Stomach (tissue), 9 donors: ENCODE measurements around the gene GSG1L. TPM values are rescaled to one million over a fixed set of nuclear protein-coding genes. Genes with fewer than 3 reads are reported as not detected.

Source experiments
- DNase-seq, 2 donors: peaks; one replicate each; pipeline versions ENCODE4 v3.0.0 to v3.0.0-alpha.2; 2013 to 2019
- H3K27ac ChIP-seq, 5 donors: fragments of 200-600 bp in 4 of 5; sonication (generic) in 4 of 5; one replicate each; pipeline ENCODE4 v1.5.1; 2013 to 2019; ENCODE audit warnings: mild to moderate bottlenecking in 1 of 5, moderate library complexity in 1 of 5
- H3K27me3 ChIP-seq, 3 donors: fragments of 200-600 bp; sonication (generic); one replicate each; pipeline ENCODE4 v1.5.1; 2017 to 2019; ENCODE audit warnings: mixed run types in 1 of 3
- H3K36me3 ChIP-seq, 4 donors: fragments of 200-600 bp; sonication (generic); 1 replicate in 3 of 4; 2 replicates in 1 of 4; pipeline ENCODE4 v1.5.1; 2016 to 2019
- H3K4me1 ChIP-seq, 4 donors: fragments of 200-600 bp; sonication (generic); one replicate each; pipeline ENCODE4 v1.5.1; 2016 to 2019
- H3K4me3 ChIP-seq, 4 donors: fragments of 200-600 bp; sonication (generic) in 3 of 4; one replicate each; pipeline ENCODE4 v1.5.1; 2016 to 2019; ENCODE audit warnings: mild to moderate bottlenecking in 1 of 4
- H3K9me3 ChIP-seq, 4 donors: fragments of 200-600 bp; sonication (generic); one replicate each; pipeline ENCODE4 v1.5.1; 2016 to 2019
- CTCF ChIP-seq, 7 experiments: fragments of 450-650 bp in 4 of 7; fragments of 200-600 bp in 3 of 7; sonication (generic) in 3 of 7; IDR thresholded peaks; one replicate each; pipeline ENCODE4 v1.5.1; 2016 to 2019; ENCODE audit warnings: antibody characterized with exemption in 7 of 7, control low read depth in 2 of 7, mild to moderate bottlenecking in 1 of 7
- EP300 ChIP-seq: sonication (generic); formaldehyde crosslinking; IDR thresholded peaks from one replicate; pipeline ENCODE4 v1.6.1; 2017; ENCODE audit warnings: antibody characterized with exemption
- POLR2A ChIP-seq, 4 donors: fragments of 450-650 bp; IDR thresholded peaks; one replicate each; pipeline ENCODE4 v1.6.1; 2016; ENCODE audit warnings: antibody characterized with exemption in 4 of 4, control low read depth in 2 of 4, mild to moderate bottlenecking in 1 of 4, moderate library complexity in 1 of 4
- POLR2AphosphoS5 ChIP-seq, 3 donors: sonication (generic); formaldehyde crosslinking; IDR thresholded peaks; one replicate each; pipeline ENCODE4 v1.6.1; 2016; ENCODE audit warnings: antibody characterized with exemption in 3 of 3
- WGBS, 5 donors: extraction: QIAGEN DNeasy Blood & Tissue Kit in 3 of 5; methylation state at CpG; one replicate each; pipeline versions ENCODE4 v1.1.5 to v1.1.7; 2013 to 2018; 5-methylcytosine and 5-hydroxymethylcytosine counted together
- intact Hi-C: fragments of 100-400 bp; cut with DNase I; formaldehyde crosslinking; loops from one replicate; pipeline ENCODE4 v1.15.1; 2023; ENCODE audit warnings: low total_unique reads
- polyA plus RNA-seq, 3 donors: library from polyadenylated mRNA; stranded (reverse); fragments of 200-250 nt; gene quantifications; one replicate each; pipeline ENCODE4 v1.2.3, GENCODE V29; 2013
- total RNA-seq, 5 donors: library from RNA; depleted of rRNA; stranded (reverse); fragments of >200 nt; gene quantifications; one replicate each; pipeline versions ENCODE4 v1.1.0 to v1.2.3, GENCODE V29; 2014 to 2016
- donor health status: healthy with polysubstance abuse.
- donor health status: Bipolar disorder and iron deficiency.
- donor health status: healthy.

GSG1L gene
- total and polyA plus RNA-seq, 8 donors = 0.06 TPM; not detected in 7

GRCh38 chr16:27860091-27860490 lies 203.4 kb downstream of the GSG1L start:
- TF ChIP-seq EP300 (no peak), POLR2A (IDR thresholded peaks at IDR 0.05) (no peak), CTCF (IDR thresholded peaks at IDR 0.05) (no peak), POLR2AphosphoS5 (IDR thresholded peaks at IDR 0.05) (no peak)
- no peaks in the 10 kb centered on the region for H3K4me1 ChIP-seq
- intact Hi-C loops = no loop called here
- no peaks in the 10 kb centered on the region for H3K36me3 ChIP-seq
- peaks cover 9 to 34% (median 26%) of the 10 kb centered on the region in 4 donors for H3K9me3 ChIP-seq
- no peaks in the 10 kb centered on the region for H3K27me3 ChIP-seq
- no peak overlapping the region for H3K4me3 ChIP-seq
- WGBS, 5 donors = 67 to 82% (median 78%) methylated on average over 1 to 7 of the region's 7 CpGs
- H3K27ac ChIP-seq = no peak overlapping the region
- DNase-seq = no peak

- Histone ChIP-seq H3K27me3 (peaks cover 0 to 5% (median 0%) of the 10 kb centered on the region in 3 donors), H3K4me3 (no peak overlapping the region), H3K27ac (no peak overlapping the region), H3K36me3 (no peaks in the 10 kb centered on the region), H3K9me3 (peaks cover 9 to 26% (median 16%) of the 10 kb centered on the region in 4 donors), H3K4me1 (no peaks in the 10 kb centered on the region)
- 32 to 53% (median 51%) methylated on average over 7 to 8 of the region's 8 CpGs for WGBS, 5 donors
- TF ChIP-seq CTCF (IDR thresholded peaks at IDR 0.05) (no peak), POLR2AphosphoS5 (IDR thresholded peaks at IDR 0.05) (no peak), EP300 (no peak), POLR2A (IDR thresholded peaks at IDR 0.05) (no peak)
- intact Hi-C loops = no loop called here
- no peak for DNase-seq
Observed at GRCh38 chr16:27859020-27859419, 204.5 kb downstream of the GSG1L start.

- DNase-seq = no peak
- Histone ChIP-seq H3K4me3 (no peak overlapping the region), H3K27me3 (peaks cover 0 to 46% (median 0%) of the 10 kb centered on the region in 3 donors), H3K27ac (no peak overlapping the region), H3K36me3 (no peaks in the 10 kb centered on the region), H3K9me3 (no peaks in the 10 kb centered on the region), H3K4me1 (no peaks in the 10 kb centered on the region)
- no peak for TF ChIP-seq POLR2AphosphoS5 (IDR thresholded peaks at IDR 0.05)
- no peak for TF ChIP-seq CTCF (IDR thresholded peaks at IDR 0.05)
- no peak for TF ChIP-seq POLR2A (IDR thresholded peaks at IDR 0.05)
- no peak for TF ChIP-seq EP300
- 57 to 78% (median 74%) methylated on average over 3 of the region's 3 CpGs for WGBS, 5 donors
- intact Hi-C loops = no loop called here
Observed at GRCh38 chr16:27853651-27854050, 209.9 kb downstream of the GSG1L start.

GRCh38 chr16:27853101-27853500 lies 210.4 kb downstream of the GSG1L start:
- no peak for DNase-seq
- no peak for TF ChIP-seq POLR2AphosphoS5 (IDR thresholded peaks at IDR 0.05)
- TF ChIP-seq POLR2A (IDR thresholded peaks at IDR 0.05) = no peak
- no peak for TF ChIP-seq CTCF (IDR thresholded peaks at IDR 0.05)
- no peak for TF ChIP-seq EP300
- Histone ChIP-seq H3K27me3 (peaks cover 0 to 48% (median 0%) of the 10 kb centered on the region in 3 donors), H3K27ac (no peak overlapping the region), H3K9me3 (no peaks in the 10 kb centered on the region), H3K4me3 (no peak overlapping the region), H3K4me1 (no peaks in the 10 kb centered on the region), H3K36me3 (no peaks in the 10 kb centered on the region)
- intact Hi-C loops = no loop called here
- WGBS, 5 donors = 43 to 59% (median 54%) methylated on average over 9 of the region's 9 CpGs
